Gastroesophageal sphincter (tissue), 3 donors: ENCODE data around the gene TCF12.

Experiments
- EP300 ChIP-seq: sonication (generic); formaldehyde crosslinking; IDR thresholded peaks from one replicate; pipeline ENCODE4 v1.6.1; 2017; ENCODE audit warnings: antibody characterized with exemption, mild to moderate bottlenecking
- POLR2A ChIP-seq, 2 donors: fragments of 450-650 bp; IDR thresholded peaks; one replicate each; pipeline ENCODE4 v1.6.1; 2017; ENCODE audit warnings: antibody characterized with exemption in 2 of 2, mild to moderate bottlenecking in 2 of 2, moderate library complexity in 1 of 2
- POLR2AphosphoS5 ChIP-seq: sonication (generic); formaldehyde crosslinking; IDR thresholded peaks from one replicate; pipeline ENCODE4 v1.6.1; 2017; ENCODE audit warnings: antibody characterized with exemption
- TF ChIP-seq, protein P1 (sequence below), 4 experiments: fragments of 200-600 bp in 2 of 4; fragments of 450-650 bp in 2 of 4; sonication (generic) in 1 of 4; IDR thresholded peaks; one replicate each; pipeline ENCODE4 v1.5.1; 2017 to 2019; ENCODE audit warnings: antibody characterized with exemption in 4 of 4, mild to moderate bottlenecking in 2 of 4, moderate library complexity in 2 of 4

DNA sequence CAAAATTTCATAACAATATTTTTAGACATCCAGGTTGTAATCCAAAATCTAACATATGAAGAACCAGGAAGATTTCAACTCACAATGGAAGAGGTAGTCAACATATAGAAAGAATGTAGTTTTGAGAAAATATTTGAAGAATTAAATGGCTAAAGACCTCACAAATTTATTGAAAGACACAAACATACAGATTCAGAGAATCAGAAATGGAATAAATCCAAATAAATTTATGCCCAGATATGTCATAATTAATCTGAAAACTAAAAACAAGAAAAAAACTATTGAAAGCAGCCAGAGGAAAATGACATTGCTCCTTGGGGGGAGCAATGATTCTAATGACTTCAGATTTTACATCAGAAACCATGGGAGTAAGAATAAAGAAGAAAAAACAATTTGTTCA, 75.8 kb downstream of the TCF12 start:
- TF ChIP-seq, protein P1, sequence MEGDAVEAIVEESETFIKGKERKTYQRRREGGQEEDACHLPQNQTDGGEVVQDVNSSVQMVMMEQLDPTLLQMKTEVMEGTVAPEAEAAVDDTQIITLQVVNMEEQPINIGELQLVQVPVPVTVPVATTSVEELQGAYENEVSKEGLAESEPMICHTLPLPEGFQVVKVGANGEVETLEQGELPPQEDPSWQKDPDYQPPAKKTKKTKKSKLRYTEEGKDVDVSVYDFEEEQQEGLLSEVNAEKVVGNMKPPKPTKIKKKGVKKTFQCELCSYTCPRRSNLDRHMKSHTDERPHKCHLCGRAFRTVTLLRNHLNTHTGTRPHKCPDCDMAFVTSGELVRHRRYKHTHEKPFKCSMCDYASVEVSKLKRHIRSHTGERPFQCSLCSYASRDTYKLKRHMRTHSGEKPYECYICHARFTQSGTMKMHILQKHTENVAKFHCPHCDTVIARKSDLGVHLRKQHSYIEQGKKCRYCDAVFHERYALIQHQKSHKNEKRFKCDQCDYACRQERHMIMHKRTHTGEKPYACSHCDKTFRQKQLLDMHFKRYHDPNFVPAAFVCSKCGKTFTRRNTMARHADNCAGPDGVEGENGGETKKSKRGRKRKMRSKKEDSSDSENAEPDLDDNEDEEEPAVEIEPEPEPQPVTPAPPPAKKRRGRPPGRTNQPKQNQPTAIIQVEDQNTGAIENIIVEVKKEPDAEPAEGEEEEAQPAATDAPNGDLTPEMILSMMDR (IDR thresholded peaks at IDR 0.05), result no peak
- TF ChIP-seq POLR2A (IDR thresholded peaks at IDR 0.05) (no peak), POLR2AphosphoS5 (no peak), EP300 (no peak)
